Uterus (tissue), 4 donors: Measurements from ENCODE around the gene LNX2. TPM values are rescaled to one million over a fixed set of nuclear protein-coding genes. Genes with fewer than 3 reads are reported as not detected.

Source experiments
- DNase-seq, 2 donors: peaks; one replicate each; pipeline ENCODE4 v3.0.0-alpha.2; 2019 to 2020
- H3K27ac ChIP-seq, 2 donors: fragments of 200-600 bp; sonication (generic); 1 replicate in 1 of 2; 2 replicates in 1 of 2; pipeline ENCODE4 v1.5.1; 2016 to 2018
- H3K27me3 ChIP-seq, 2 donors: fragments of 200-600 bp; sonication (generic); one replicate each; pipeline ENCODE4 v1.5.1; 2018 to 2019; ENCODE audit warnings: control low read depth in 1 of 2
- H3K36me3 ChIP-seq, 2 donors: fragments of 200-600 bp; sonication (generic); one replicate each; pipeline ENCODE4 v1.5.1; 2019; ENCODE audit warnings: control low read depth in 1 of 2
- H3K4me1 ChIP-seq, 2 donors: fragments of 200-600 bp; sonication (generic); one replicate each; pipeline ENCODE4 v1.5.1; 2018 to 2019; ENCODE audit warnings: control low read depth in 1 of 2
- H3K4me3 ChIP-seq, 2 donors: fragments of 200-600 bp; sonication (generic); 1 replicate in 1 of 2; 2 replicates in 1 of 2; pipeline ENCODE4 v1.5.1; 2018 to 2019; ENCODE audit warnings: mild to moderate bottlenecking in 1 of 2
- H3K9me3 ChIP-seq, 2 donors: fragments of 200-600 bp; sonication (generic); one replicate each; pipeline ENCODE4 v1.5.1; 2019; ENCODE audit warnings: control low read depth in 1 of 2
- POLR2A ChIP-seq, 2 donors: fragments of 450-650 bp; IDR thresholded peaks; one replicate each; pipeline ENCODE4 v1.6.1; 2016; ENCODE audit warnings: antibody characterized with exemption in 2 of 2, mild to moderate bottlenecking in 1 of 2, moderate library complexity in 1 of 2
- intact Hi-C: fragments of 100-400 bp; cut with DNase I; formaldehyde crosslinking; loops from one replicate; pipeline ENCODE4 v1.15.1; 2023; ENCODE audit warnings: low total_unique reads
- total RNA-seq, 4 donors: library from RNA; depleted of rRNA in 3 of 4; stranded (reverse); fragments of >200 nt in 3 of 4; gene quantifications; one replicate each; pipeline versions ENCODE4 v1.1.0 to v1.2.4, GENCODE V29; 2014 to 2023
- TF ChIP-seq, protein P1 (sequence below), 4 experiments: fragments of 200-600 bp in 2 of 4; fragments of 450-650 bp in 2 of 4; sonication (generic) in 2 of 4; IDR thresholded peaks; one replicate each; pipeline ENCODE4 v1.5.1; 2016 to 2019; ENCODE audit warnings: antibody characterized with exemption in 4 of 4, mild to moderate bottlenecking in 2 of 4, moderate library complexity in 1 of 4
- donor health status: DM: yes; HTN: yes; CAD: no.

The LNX2 gene
- total RNA-seq, 4 donors from 2014 or later = 1.5 to 13.2 (median 8.2) TPM

DNA sequence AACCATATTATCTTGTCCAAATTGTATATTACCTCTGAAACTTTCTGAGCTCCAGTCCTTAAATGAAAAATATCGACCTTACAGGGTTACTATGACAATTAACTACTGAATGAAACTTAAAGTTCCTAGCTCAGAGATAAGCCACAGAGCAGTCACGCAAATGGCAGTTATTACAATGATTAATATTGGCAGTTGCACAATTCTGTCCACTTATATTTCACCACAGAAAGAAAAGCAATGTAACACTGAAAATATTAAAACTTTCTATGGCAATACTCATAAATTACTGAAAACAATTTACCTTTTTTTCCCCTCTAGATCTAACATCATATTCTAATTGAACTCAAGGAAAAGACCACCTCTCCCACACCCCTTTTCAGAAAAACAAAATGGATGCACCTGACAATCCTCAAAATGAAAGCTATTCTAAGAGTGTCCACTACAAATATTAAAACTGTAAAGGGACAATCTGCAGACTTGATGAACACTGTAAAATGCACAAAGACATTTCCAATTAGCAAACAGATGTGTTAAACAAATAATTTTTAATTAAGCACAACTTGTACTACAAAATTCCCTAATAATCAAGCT, 14.6 kb downstream of the LNX2 start:
- Histone ChIP-seq H3K36me3 (no peaks in the 10 kb centered on the region), H3K4me3 (no peak overlapping the region), H3K27me3 (no peaks in the 10 kb centered on the region), H3K9me3 (no peaks in the 10 kb centered on the region), H3K27ac (no peak overlapping the region), H3K4me1 (no peaks in the 10 kb centered on the region)
- TF ChIP-seq POLR2A (IDR thresholded peaks at IDR 0.05) = no peak
- TF ChIP-seq, protein P1, sequence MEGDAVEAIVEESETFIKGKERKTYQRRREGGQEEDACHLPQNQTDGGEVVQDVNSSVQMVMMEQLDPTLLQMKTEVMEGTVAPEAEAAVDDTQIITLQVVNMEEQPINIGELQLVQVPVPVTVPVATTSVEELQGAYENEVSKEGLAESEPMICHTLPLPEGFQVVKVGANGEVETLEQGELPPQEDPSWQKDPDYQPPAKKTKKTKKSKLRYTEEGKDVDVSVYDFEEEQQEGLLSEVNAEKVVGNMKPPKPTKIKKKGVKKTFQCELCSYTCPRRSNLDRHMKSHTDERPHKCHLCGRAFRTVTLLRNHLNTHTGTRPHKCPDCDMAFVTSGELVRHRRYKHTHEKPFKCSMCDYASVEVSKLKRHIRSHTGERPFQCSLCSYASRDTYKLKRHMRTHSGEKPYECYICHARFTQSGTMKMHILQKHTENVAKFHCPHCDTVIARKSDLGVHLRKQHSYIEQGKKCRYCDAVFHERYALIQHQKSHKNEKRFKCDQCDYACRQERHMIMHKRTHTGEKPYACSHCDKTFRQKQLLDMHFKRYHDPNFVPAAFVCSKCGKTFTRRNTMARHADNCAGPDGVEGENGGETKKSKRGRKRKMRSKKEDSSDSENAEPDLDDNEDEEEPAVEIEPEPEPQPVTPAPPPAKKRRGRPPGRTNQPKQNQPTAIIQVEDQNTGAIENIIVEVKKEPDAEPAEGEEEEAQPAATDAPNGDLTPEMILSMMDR (IDR thresholded peaks at IDR 0.05) = no peak
- no peak for DNase-seq
- intact Hi-C loops = no loop called here

DNA sequence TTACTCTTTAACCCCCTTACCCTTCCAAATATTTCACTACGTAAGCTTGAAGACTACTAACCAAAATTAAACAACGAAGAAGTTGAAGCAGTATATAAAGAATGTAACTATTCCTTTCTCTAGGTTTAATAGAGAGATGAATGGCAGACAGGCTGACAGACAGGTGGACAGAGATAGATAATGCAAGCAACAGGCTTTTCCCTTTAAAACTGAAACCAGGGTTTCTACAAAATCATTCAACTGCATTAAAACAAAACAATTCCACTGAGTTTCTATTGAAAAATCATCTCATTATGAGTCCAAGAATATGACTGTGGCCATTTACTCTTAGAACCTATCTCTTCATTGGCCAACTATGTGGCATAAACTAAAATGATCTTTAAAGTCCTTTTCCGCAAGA, 15.2 kb downstream of the LNX2 start:
- intact Hi-C loops = no loop called here

DNA sequence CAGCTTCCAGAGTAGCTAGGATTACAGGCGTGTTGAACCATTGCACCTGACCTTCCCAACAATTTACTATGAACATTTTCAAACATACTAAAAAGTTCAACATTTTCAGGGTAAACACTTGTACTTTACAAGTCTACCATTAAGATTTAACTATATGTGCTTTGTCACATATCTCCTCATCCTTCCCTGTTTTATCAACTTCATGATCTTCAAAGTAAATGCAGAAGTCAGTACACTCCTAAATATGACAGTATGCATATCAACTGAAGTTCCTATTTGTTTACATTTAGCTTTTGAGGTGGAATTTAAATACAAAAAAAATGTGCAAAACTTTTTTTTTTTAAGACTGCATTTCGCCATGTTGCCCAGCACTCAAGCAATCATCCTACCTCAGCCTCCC, 18.5 kb downstream of the LNX2 start:
- intact Hi-C loops = no loop called here
- TF ChIP-seq POLR2A (IDR thresholded peaks at IDR 0.05) = no peak
- TF ChIP-seq, protein P1 (IDR thresholded peaks at IDR 0.05) = no peak
- Histone ChIP-seq H3K9me3 (no peaks in the 10 kb centered on the region), H3K36me3 (no peaks in the 10 kb centered on the region), H3K4me3 (no peak overlapping the region), H3K27me3 (no peaks in the 10 kb centered on the region), H3K4me1 (no peaks in the 10 kb centered on the region), H3K27ac (no peak overlapping the region)
- no peak for DNase-seq

More for the DNA sequence above, 15.2 kb downstream of the LNX2 start:
- no peaks in the 10 kb centered on the region for H3K27me3 ChIP-seq
- no peaks in the 10 kb centered on the region for H3K4me1 ChIP-seq
- no peaks in the 10 kb centered on the region for H3K36me3 ChIP-seq
- no peaks in the 10 kb centered on the region for H3K9me3 ChIP-seq
- no peak overlapping the region for H3K4me3 ChIP-seq
- no peak for DNase-seq
- TF ChIP-seq POLR2A (IDR thresholded peaks at IDR 0.05) = no peak
- TF ChIP-seq, protein P1 (IDR thresholded peaks at IDR 0.05) = no peak
- no peak overlapping the region for H3K27ac ChIP-seq

DNA sequence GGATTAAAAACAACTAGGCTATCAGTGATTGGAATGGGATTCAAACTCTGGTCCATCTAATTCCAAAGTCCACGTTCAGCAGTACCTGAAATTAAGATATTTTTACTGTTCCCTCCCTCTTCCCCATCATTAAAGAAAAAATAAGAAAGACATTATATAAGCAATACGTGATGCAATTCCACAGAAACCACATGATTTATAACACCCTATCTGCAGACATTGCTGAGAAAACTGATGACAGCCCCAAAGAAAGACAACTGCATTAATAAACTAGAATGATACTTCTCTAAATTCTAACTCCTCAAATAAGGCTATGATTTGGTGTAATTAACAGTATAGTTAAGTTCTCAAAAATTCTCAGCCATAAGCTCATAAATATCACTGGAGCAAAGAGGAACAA, 19.1 kb downstream of the LNX2 start:
- no peak overlapping the region for H3K27ac ChIP-seq
- no peaks in the 10 kb centered on the region for H3K9me3 ChIP-seq
- no peaks in the 10 kb centered on the region for H3K27me3 ChIP-seq
- TF ChIP-seq, protein P1 (IDR thresholded peaks at IDR 0.05) = no peak
- no peak for TF ChIP-seq POLR2A (IDR thresholded peaks at IDR 0.05)
- no peak overlapping the region for H3K4me3 ChIP-seq
- no peaks in the 10 kb centered on the region for H3K4me1 ChIP-seq
- DNase-seq = no peak
- no peaks in the 10 kb centered on the region for H3K36me3 ChIP-seq
- intact Hi-C loops = no loop called here

DNA sequence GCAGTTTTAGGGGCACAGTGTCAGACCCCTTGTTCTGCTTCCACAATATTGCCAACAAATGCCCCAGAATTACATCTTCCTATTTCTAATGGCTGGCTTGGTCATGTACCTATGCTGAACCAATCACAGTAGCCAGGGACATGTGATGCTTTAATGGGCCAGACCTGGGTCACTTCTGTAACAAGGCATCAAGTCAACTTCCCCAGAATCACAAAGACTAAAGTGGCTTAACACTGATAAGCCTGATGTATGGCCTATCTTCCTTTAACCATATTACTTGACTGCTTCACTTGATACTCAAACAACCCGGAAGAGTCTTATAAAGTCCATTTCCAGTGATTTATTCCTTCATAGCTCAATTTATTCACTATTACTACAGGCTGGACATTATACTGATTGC, 19.6 kb downstream of the LNX2 start:
- Histone ChIP-seq H3K27me3 (no peaks in the 10 kb centered on the region), H3K4me1 (no peaks in the 10 kb centered on the region), H3K9me3 (no peaks in the 10 kb centered on the region), H3K27ac (no peak overlapping the region), H3K4me3 (no peak overlapping the region), H3K36me3 (no peaks in the 10 kb centered on the region)
- intact Hi-C loops = no loop called here
- no peak for DNase-seq
- no peak for TF ChIP-seq POLR2A (IDR thresholded peaks at IDR 0.05)
- TF ChIP-seq, protein P1 (IDR thresholded peaks at IDR 0.05) = no peak
